ENCODE data around the gene GPR78.

The GPR78 gene

DNA sequence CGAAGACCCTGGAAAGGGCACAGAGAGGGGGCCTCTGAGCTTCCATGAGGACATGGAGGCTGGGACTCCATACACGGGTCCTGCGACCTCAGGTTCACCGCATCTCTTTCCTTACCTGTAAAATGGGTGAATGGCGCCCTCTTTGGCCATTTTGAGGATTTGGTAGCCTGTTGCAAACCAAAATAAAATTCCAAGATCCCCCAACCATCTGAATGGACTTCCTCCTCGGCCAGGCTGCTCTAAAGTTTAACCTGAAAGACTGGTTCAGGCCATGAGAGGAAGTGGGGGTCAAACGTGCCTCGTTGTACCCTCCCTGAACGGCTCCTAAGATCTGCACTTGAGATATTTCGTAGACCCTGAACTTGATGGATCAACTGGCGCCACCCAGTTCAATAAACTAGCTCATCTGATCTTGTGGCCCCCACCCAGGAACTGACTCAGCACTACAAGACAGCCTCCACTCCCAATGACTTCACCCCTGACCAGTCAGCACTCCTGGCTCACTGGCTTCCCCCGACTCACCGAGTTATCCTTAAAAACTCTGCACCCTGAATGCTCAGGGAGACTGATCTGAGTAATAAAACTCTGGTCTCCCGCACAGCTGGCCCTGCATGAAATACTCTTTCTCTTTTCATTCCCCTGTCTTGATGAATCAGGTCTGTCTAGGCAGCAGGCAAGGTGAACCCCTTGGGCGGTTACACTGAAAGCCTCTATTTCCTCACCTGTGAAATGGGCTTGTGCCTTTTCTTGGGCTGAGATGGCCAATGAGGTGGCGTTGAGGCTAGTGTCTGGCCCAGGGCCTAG, 32.9 kb upstream of the GPR78 start:
- no peak for DNase-seq (ENCODE audit: low read depth)

DNA sequence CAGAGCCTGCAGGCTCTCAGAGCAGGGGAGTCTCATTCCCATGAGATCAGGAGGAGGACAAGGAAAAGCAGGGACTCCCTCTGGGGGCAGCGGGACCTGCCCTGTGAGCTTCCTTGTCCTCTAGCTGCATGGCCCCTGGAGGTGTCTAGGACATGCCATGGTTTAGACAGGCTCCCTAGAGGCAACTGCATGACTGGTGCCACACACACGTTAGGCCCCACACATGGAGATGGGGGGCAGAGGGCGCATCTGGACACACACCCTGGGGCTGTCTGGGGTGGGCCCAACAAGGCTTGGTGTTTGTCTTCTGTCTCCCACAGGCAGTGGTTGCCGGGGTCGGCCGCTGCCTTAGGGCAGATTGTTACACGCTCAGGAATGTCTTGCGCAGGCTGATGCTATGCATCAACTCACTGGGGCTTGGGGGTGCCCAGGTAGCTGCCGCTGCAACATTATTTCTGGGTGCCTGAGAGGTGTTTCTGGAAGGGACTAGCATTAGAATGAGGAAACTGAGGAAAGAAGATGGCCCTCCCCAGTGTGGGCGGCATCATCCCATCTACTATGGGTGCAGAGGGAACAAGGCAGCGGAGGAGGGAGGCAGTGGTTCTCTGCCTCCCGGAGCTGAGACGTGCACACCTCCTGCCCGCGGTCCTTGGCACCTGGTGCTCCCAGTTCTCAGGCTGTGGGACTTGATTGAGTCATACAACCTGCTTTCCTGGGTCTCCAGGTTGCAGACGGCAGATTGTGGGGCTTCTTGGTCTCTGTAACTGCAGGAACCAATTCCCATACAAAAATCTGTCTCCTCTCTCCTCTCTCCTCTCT, 32.1 kb upstream of the GPR78 start:
- no peak for DNase-seq (ENCODE audit: low read depth)

DNA sequence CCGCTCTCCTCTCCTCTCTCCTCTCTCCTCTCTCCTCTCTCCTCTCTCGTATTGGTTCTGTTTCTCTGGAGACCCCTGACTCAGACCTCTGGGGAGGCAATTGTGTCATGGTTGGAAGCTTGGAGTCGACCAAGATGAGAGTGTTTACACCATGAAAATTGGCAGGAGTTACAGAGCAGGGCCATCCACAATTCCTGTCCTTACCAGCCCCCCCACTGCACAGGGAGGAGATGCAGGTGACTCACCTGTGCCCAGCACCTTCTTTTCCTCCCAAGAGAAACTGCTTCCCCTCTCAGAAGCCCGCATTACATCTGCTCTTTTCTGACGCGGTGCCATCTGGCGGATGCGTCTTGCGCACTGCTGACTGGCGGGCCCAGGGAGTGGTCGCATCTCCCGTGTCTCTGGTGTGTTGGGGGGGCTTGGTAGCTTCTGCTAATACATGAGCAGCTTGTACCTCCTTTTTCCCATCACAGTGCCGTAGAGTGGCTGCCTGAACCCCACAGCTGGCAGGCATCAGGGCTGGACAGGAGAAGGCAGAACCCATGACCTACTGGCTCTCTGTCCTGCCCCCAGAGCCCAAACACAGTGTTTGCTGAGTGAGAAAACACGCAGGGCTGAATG, 31.4 kb upstream of the GPR78 start:
- DNase-seq (ENCODE audit: low read depth), result no peak

DNA sequence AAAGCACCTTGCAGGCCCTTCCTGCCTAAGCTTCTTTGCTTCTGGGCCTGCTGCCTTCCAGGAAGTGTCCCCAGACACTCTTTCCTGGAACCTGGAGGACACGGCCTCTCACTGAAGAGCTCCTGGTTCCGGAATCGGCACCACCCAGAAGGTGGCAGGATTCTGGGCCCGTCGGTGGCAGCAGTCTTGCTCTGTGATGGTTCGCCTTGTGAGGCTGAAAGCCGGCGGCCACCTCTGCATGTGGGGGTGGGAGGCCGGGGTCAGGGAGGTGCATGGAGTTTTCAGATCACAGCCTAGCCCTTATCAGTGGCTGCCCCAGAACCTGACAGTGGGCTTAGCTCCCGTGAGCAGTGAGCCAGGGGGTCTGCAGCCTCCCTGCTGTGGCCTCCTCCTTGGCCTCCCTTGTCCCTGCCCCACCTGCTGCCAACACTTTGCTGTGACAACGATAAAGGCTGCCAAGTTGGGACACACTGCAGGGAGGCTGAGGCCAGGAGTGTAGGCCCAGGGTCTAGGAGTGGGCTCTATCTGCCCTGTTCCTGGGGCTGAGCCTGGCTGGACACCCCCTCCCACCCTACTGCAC, 30.8 kb upstream of the GPR78 start:
- DNase-seq (ENCODE audit: low read depth), result no peak

- no peak for DNase-seq (ENCODE audit: low read depth)
Observed at GRCh38 chr4:8550691-8551090, 29.5 kb upstream of the GPR78 start.

DNA sequence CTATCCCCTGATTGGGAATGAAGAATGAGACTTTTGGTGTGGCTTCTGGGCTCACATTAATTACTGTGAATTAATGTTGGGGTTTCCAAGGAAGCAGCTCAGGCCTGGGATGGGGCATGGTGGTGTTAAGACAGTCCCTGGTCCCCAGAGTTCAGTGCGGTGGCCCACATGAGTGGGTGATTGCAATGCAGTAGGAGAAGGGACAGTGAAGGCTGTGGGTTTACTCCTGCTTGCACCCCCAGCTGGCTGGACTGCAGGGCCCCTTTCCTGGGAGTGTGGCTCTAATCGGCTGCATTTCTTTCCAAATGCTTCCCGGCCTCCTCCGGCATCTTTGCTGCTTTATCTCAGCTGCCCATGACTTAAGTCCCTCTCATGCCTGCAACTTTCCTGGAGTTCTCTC, 28.2 kb upstream of the GPR78 start:
- DNase-seq (ENCODE audit: low read depth), result no peak

DNA sequence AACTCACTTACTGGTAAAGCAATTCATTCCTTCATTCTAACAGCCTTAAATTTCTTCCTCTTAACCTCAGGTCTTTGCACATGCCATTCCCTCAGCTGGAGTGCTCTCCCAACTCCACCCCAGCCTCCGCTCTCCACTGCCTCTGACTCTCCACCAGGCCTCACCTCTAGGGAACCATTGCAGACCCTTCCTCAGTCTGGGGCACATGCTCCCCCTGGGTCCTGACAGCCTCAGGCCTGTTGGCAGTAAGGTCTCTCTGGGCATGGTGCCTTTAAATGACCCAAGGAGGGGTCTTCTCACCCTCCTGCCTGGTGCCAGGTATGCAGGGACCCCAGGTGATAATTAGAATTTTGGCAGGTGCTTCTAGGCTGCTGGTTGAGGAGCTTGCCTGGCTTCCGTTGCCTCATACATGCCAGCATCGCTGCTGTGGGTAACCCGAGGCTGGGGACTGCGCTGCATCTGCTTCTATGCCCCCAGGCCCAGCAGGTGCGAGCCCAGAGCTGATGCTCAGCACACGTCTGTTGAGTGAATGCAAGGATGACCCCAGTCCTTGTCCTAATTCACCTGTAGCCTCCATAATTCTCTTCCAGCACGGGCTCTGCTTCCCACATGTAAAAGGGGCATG, 27.5 kb upstream of the GPR78 start:
- no peak for DNase-seq (ENCODE audit: low read depth)

- no peak for DNase-seq (ENCODE audit: low read depth)
Observed at GRCh38 chr4:8553216-8553615, 27.0 kb upstream of the GPR78 start.

- no peak for DNase-seq (ENCODE audit: low read depth)
Observed at GRCh38 chr4:8553991-8554405, 26.2 kb upstream of the GPR78 start.

DNA sequence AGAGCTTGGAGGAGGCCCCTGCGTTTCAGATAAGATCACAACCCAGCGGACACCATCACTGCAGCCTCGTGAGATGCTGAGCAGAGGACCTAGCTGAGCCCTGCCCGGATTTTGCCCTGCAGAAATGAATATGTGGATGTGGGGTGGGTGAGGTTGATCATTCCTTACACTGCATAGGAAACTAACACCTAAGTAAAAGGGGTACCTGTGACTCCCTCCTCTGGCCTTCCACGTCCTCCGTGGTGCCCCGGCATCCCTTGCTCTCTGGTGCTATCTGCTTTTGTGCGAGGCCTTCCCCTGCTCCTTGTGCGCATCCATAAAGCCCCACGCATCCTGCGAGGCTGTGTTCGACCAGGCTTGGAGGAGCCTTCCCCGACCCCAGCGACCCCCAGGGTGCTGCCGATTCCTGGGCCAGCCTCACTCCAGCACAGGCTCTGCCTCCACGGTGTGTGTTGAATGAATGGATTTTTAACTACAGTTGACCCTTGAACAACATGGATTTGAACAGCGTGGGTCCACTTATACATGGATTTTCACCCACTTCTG, 25.6 kb upstream of the GPR78 start:
- no peak for DNase-seq (ENCODE audit: low read depth)

DNA sequence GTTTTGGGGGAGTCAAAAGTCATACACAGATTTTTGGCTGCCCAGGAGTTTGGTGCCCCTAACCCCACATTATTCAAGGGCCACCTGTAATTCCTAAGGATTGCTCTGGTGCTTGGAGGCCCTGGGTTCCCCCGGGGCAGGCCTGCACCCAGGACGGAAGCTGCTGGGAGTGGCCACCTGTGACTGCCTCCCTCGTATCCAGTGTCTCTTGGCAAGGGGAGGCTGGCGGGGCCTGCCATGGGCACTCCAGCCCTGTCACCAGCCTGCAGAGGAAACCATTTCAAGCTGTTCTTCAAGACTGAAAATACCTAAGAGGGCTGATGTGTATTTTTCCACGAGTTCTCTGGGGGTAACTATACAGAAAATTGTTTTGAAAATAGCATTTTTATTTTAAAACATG, 24.5 kb upstream of the GPR78 start:
- no peak for DNase-seq (ENCODE audit: low read depth)

DNA sequence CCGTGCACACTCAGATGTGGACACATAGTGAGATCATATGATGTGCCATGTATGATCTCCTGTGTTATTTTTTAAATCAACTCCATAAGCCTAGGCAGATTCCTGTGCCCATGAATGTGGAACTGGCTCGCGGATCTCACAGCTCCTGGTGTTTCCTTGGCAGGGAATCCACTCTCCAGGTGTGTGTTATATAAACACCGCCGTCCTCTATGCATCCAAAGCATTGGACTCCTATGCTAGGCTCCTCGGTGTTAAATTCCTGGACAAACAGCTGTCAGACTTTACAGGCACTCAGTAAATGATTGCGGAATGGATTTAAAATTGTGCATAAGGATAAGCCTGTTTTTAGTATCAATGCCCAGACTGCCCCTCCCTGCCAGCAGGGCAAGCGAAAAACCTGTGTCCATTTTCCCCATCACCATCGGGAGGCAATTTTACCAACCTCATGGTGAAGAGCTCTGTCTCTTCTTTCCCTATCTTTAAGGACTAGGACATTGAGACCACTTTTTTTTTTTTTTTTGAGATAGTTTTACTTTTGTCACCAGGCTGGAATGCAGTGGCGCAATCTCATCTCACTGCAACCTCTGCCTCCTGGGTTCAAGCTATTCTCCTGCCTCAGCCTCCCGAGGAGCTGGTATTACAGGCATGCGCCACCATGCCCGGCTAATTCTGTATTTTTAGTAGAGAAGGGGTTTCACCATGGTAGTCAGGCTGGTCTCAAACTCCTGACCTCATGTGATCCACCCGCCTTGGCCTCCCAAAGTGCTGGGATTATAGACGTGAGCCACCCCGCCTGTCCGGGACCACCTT, 23.6 kb upstream of the GPR78 start:
- DNase-seq (ENCODE audit: low read depth), result no peak

DNA sequence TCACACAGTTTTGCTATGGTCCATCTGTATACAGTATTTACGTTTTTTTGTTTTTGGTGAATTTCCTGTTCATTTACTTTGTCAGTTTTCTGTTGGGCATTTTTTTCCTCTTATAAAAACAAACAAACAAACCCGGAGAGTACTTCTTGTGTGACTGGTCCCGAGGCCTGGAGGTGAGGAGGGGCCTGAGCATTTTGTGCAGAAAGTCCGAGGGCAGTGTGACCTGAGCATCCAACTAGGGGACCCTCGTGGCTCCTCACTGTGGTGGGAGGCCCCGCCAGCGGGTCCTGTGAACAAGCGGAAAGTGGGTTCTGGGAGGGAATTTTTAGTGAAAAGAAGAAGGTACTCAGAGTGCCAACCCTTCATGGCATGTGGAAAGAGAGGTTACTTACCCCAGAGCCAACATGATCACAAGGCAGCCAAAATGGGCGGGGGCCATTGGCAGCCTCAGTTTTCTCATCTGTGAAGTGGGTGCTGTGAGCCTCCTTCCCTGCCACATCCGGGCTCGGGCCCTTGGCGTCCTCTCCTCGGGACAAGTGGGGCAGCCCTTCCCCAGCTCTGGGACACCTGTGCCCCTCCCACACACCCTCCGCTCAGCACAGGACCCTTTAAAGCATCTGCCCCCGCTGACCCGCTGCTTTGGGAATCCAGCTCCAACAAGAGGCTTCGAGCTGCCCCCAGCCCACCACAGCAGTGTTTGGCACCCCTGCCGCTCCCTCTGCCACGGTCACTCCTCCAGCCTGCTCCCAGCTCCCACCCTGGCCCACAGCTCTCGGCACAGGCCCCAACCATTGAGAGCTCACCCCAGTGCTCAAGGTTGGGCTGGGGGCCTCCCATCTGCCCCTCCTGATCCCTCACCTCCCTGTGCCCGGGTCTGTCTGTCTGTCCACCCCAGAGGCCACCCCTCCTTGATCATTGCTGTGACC, 22.8 kb upstream of the GPR78 start:
- no peak for DNase-seq (ENCODE audit: low read depth)

- DNase-seq (ENCODE audit: low read depth), result no peak
Observed at GRCh38 chr4:8558080-8558960, 21.9 kb upstream of the GPR78 start.

- DNase-seq (ENCODE audit: low read depth), result no peak
Observed at GRCh38 chr4:8559011-8559410, 21.2 kb upstream of the GPR78 start.

- DNase-seq (ENCODE audit: low read depth), result no peak
Observed at GRCh38 chr4:8559524-8560264, 20.5 kb upstream of the GPR78 start.

DNA sequence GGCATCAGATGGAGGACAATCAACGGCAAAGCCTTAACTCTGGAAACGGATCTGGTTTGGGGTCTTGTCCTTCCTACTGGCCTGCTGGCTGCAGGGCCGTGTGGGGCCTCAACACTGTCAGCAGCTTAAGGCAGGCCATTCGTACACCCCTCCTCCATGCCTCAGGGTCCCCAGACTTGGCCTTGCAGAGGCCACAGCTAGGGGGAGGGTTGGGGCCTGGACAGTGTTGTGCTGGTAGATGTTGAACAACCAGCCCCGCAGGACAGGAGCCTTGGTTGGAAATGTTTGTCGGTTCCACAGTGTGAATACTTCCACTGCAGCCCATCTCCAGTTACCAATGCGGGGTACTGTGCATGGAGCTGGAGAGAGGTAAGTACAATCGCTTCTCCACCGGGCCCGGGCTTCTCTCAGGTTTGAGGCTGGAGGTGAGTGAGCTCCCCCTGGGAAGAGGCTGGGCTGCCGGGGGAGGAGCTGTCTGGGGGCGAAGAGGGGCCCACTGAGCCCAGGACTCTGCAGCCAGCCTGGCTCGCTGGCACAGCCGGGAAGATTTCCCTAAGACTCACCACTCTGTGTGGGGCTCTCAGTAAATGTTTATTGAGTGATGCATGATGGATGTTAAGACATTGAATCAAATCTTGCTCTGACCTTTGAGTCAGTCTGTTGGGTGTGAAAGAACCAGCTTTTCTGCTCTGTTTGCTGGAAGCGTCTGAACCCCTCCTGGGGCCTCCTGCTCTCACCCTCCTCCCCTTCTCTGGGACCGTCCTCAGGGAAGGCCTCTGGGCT, 19.7 kb upstream of the GPR78 start:
- no peak for DNase-seq (ENCODE audit: low read depth)
